Ovary (tissue), 9 donors: Measurements from ENCODE around the gene TIMM13. TPM values are rescaled to one million over a fixed set of nuclear protein-coding genes. Genes with fewer than 3 reads are reported as not detected.
"Not testable (repeated sequence)": the region's sequence is repeated elsewhere in the genome, so short reads cannot be mapped to it uniquely, and the experiment has no call there.

Experiments
- DNase-seq, 5 donors: peaks; one replicate each; pipeline ENCODE4 v3.0.0-alpha.2; 2019 to 2020
- H3K27ac ChIP-seq, 2 donors: fragments of 200-600 bp; one replicate each; pipeline versions ENCODE4 v1.5.1 to v1.8.0; 2019 to 2022
- H3K27me3 ChIP-seq: fragments of 200-600 bp; one replicate; pipeline ENCODE4 v1.8.0; 2022
- H3K36me3 ChIP-seq: fragments of 200-600 bp; sonication (generic); one replicate; pipeline ENCODE4 v1.5.1; 2019
- H3K4me1 ChIP-seq: one replicate; pipeline ENCODE4 v1.8.1; 2013; ENCODE audit warnings: mild to moderate bottlenecking, moderate library complexity; ENCODE audit not compliant: insufficient read depth
- H3K4me3 ChIP-seq: fragments of 200-600 bp; sonication (generic); one replicate; pipeline ENCODE4 v1.5.1; 2017
- H3K9me3 ChIP-seq, 2 donors: fragments of 200-600 bp in 1 of 2; sonication (generic) in 1 of 2; one replicate each; pipeline versions ENCODE4 v1.5.1 to v1.8.1; 2013 to 2019; ENCODE audit warnings: mild to moderate bottlenecking in 1 of 2, moderate library complexity in 1 of 2
- CTCF ChIP-seq, 3 donors: fragments of 450-650 bp in 2 of 3; fragments of 200-600 bp in 1 of 3; IDR thresholded peaks; one replicate each; pipeline versions ENCODE4 v1.5.1 to v1.8.0; 2016 to 2022; ENCODE audit warnings: antibody characterized with exemption in 3 of 3, mild to moderate bottlenecking in 1 of 3
- EP300 ChIP-seq: sonication (generic); formaldehyde crosslinking; IDR thresholded peaks from one replicate; pipeline ENCODE4 v1.6.1; 2017; ENCODE audit warnings: antibody characterized with exemption
- POLR2A ChIP-seq: fragments of 450-650 bp; IDR thresholded peaks from one replicate; pipeline ENCODE4 v1.6.1; 2017; ENCODE audit warnings: antibody characterized with exemption, mild to moderate bottlenecking, moderate library complexity
- WGBS, 3 donors: extraction: QIAGEN DNeasy Blood & Tissue Kit in 1 of 3; methylation state at CpG; one replicate each; pipeline versions ENCODE4 v1.1.5 to v1.1.7; 2013 to 2017; 5-methylcytosine and 5-hydroxymethylcytosine counted together
- intact Hi-C, 4 donors: fragments of 100-400 bp; cut with DNase I; formaldehyde crosslinking; loops; one replicate each; pipeline versions ENCODE4 v1.11.0 to v1.15.1; 2022 to 2023
- polyA plus RNA-seq, 2 donors: library from polyadenylated mRNA; stranded (reverse); fragments of 200-250 nt in 1 of 2; fragments of 350-450 nt in 1 of 2; fragmentation: Illumina TruSeq in 1 of 2; extraction: RNeasy Lipid Tissue Mini Kit (QIAGEN cat#74804) in 1 of 2; gene quantifications; one replicate each; pipeline ENCODE4 v1.2.3, GENCODE V29; 2013 to 2014
- total RNA-seq, 7 donors: library from RNA; depleted of rRNA in 2 of 7; stranded (reverse); fragments of >200 nt in 2 of 7; fragmentation: NEBNext Ultra II Directional in 3 of 7; extraction: Animal tissue kit (Norgen Biotek cat#: 25700) in 3 of 7; gene quantifications; one replicate each; pipeline versions ENCODE4 v1.1.0 to v1.2.4, GENCODE V29; 2016 to 2023
- donor health status: DM: no; HTN: no; CAD: no; lungs with moderate emphysema.
- donor health status: DM: no; HTN: no; CAD: no.
- donor health status: Bipolar disorder and iron deficiency.
- donor health status: DM: yes; HTN: yes; CAD: no.
- donor health status: DM: no; HTN: no; CAD: no.
- donor health status: DM: yes; HTN: yes; CAD: no.

Gene TIMM13
- total and polyA plus RNA-seq, 9 donors = 2.7 to 72.3 (median 49.7) TPM

DNA sequence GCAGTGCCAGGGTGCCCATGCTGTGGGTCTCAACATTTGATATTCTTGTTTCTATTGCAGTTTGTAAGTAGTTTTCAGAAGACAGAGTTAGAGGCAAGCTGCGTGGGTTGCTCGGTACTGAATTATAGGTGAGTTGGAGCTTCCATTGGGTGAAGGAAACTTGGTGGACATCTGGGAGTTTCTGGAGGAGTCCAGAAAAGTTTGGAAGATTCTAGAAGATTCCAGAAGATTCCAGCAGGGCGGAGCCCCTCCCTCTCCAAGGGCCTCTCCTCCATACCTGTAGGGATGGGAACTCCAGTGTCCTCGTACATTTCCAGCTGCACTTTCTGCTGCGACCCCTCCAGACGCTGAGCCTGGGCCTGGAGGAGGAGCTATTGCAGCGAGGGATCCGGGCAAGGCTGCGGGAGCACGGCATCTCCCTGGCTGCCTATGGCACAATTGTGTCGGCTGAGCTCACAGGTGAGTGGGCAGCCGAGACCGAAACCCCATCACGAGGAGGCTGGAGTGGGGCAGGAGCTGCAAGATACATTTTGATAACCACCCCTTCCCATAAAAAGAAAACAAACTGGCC, 28.6 kb downstream of the TIMM13 start:
- Histone ChIP-seq H3K27me3 (no peaks in the 10 kb centered on the region), H3K36me3 (no peaks in the 10 kb centered on the region), H3K4me1 (no peaks in the 10 kb centered on the region), H3K4me3 (no peak overlapping the region), H3K9me3 (no peaks in the 10 kb centered on the region), H3K27ac (no peak overlapping the region)
- no peak for DNase-seq
- WGBS, 3 donors = 77 to 81% (median 79%) methylated on average over 14 of the region's 14 CpGs
- intact Hi-C loops = loop anchor here in 2 of 4 donors (5.0 to 10.0 kb wide), 3 partner anchors 124 to 247 kb away; partner anchors contain the start of gene AP3D1 (in 2 of the 2)
- TF ChIP-seq EP300 (no peak), CTCF (IDR thresholded peaks at IDR 0.05) (no peak), POLR2A (no peak)

GRCh38 chr19:2397173-2397572, 30.2 kb downstream of the TIMM13 start:
- not testable (repeated sequence) for H3K4me1 ChIP-seq, H3K27ac ChIP-seq, H3K27me3 ChIP-seq, DNase-seq, H3K4me3 ChIP-seq, H3K36me3 ChIP-seq, H3K9me3 ChIP-seq
- intact Hi-C loops = loop anchor here in 2 of 4 donors (5.0 to 10.0 kb wide), 3 partner anchors 122 to 245 kb away; partner anchors contain the start of gene AP3D1 (in 2 of the 2)
- WGBS, 3 donors = 92 to 95% (median 92%) methylated on average over 7 of the region's 7 CpGs

DNA sequence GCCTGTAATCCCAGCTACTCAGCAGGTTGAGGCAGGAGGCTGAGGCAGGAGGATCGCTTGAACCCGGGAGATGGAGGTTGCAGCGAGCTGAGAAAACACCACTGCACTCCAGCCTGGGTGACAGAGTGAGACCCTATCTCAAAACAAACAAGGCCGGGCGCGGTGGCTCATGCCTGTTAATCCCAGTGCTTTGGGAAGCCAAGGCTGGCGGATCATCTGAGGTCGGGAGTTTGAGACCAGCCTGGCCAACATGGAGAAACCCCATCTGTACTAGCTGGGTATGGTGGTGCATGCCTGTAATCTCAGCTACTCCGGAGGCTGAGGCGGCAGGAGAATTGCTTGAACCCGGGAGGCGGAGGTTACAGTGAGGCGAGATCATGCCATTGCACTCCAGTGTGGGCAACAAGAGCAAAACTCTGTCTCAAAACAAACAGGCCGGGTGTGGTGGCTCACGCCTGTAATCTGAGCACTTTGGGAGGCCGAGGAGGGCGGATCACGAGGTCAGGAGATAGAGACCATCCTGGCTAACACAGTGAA, 32.0 kb downstream of the TIMM13 start:
- not testable (repeated sequence) for H3K4me3 ChIP-seq, H3K27ac ChIP-seq, H3K27me3 ChIP-seq, H3K4me1 ChIP-seq, H3K36me3 ChIP-seq, H3K9me3 ChIP-seq, DNase-seq
- WGBS, 3 donors = 74 to 86% (median 82%) methylated on average over 18 of the region's 18 CpGs
- intact Hi-C loops = loop anchor here in 2 of 4 donors (5.0 to 10.0 kb wide), 3 partner anchors 121 to 243 kb away; partner anchors contain the start of gene AP3D1 (in 2 of the 2)

DNA sequence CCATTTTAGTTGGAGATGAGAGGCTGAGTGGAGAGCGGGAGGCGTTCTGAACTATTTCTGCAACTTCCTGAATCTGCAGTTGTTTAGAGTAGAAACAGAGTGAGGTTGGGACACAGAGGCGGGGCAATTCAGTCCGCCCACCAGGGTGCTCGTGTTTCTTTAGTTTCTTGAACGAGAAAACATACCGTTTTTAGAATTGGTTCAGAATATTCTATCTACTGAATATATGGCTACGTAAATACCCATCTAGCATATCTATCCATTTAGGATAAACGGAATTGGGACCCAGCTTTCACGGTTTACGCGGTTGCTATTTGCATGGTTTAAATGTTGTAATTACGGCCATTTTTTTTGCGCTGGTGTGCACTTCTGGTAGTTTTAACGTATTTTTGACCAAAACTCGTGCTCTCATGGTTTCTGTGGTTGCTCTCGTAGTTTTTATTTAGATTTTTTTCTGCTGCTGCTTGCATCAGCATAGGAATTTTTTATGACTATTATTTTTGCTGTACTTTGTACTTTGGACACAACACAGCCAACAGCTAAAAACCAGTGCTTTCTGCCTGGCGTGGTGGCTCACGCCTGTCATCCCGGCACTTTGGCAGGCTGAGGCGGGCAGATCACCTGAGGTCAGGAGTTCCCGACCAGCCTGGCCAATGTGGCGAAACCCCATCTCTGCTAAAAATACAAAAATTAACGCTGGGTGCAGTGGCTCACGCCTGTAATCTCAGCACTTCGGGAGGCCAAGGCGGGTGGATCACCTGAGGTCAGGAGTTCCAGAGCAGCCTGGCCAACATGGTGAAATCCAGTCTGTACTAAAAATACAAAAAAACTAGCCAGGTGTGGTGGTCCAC, 32.7 kb downstream of the TIMM13 start:
- no peaks in the 10 kb centered on the region for H3K36me3 ChIP-seq
- no peak overlapping the region for H3K27ac ChIP-seq
- DNase-seq = no peak
- no peak overlapping the region for H3K4me3 ChIP-seq
- intact Hi-C loops = loop anchor here in 2 of 4 donors (5.0 to 10.0 kb wide), 4 partner anchors 120 to 242 kb away; partner anchors contain the start of genes AP3D1 (in 2 of the 2), PLEKHJ1 (in 1 of the 2) and SF3A2 (in 1 of the 2)
- no peaks in the 10 kb centered on the region for H3K4me1 ChIP-seq
- TF ChIP-seq EP300 (no peak), POLR2A (no peak), CTCF (IDR thresholded peaks at IDR 0.05) (no peak)
- 56 to 70% (median 67%) methylated on average over 27 of the region's 27 CpGs for WGBS, 3 donors
- no peaks in the 10 kb centered on the region for H3K9me3 ChIP-seq
- H3K27me3 ChIP-seq = no peaks in the 10 kb centered on the region

- no peak overlapping the region for H3K27ac ChIP-seq
- no peaks in the 10 kb centered on the region for H3K27me3 ChIP-seq
- no peaks in the 10 kb centered on the region for H3K4me1 ChIP-seq
- no peaks in the 10 kb centered on the region for H3K9me3 ChIP-seq
- DNase-seq = no peak
- 74 to 77% (median 76%) methylated on average over 8 of the region's 8 CpGs for WGBS, 3 donors
- no peaks in the 10 kb centered on the region for H3K36me3 ChIP-seq
- TF ChIP-seq EP300 (no peak), POLR2A (no peak), CTCF (IDR thresholded peaks at IDR 0.05) (no peak)
- intact Hi-C loops = loop anchor here in 2 of 4 donors (5.0 to 10.0 kb wide), 3 partner anchors 119 to 239 kb away; partner anchors contain the start of genes AP3D1 (in 1 of the 2), PLEKHJ1 (in 1 of the 2) and SF3A2 (in 1 of the 2)
- H3K4me3 ChIP-seq = no peak overlapping the region
Observed at GRCh38 chr19:2394054-2394441, 33.3 kb downstream of the TIMM13 start.

DNA sequence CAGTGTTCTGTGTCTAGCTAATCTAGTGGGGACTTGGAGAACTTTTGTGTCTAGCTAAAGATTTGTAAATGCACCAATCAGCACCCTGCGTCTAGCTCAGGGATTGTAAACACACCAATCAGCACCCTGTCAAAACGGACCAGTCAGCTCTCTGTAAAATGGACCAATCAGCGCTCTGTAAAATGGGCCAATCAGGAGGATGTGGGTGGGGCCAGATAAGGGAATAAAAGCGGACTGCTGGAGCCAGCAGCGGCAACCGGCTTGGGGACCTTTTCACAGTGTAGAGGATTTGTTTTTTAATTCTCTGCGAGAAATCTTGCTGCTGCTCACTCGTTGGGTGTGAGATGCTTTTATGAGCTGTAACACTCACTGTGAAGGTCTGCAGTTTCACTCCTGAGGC, 34.5 kb downstream of the TIMM13 start:
- H3K27ac ChIP-seq, H3K9me3 ChIP-seq, H3K4me1 ChIP-seq, DNase-seq, H3K4me3 ChIP-seq, H3K36me3 ChIP-seq, H3K27me3 ChIP-seq: not testable (repeated sequence)
- intact Hi-C loops = loop anchor here in 2 of 4 donors (5.0 to 10.0 kb wide), 3 partner anchors 118 to 238 kb away; partner anchors contain the start of genes AP3D1 (in 1 of the 2), PLEKHJ1 (in 1 of the 2) and SF3A2 (in 1 of the 2)
- 65 to 81% (median 71%) methylated on average over 8 of the region's 8 CpGs for WGBS, 3 donors
